Testis (tissue), 3 donors: ENCODE data around the gene GRK1. TPM values are rescaled to one million over a fixed set of nuclear protein-coding genes. Genes with fewer than 3 reads are reported as not detected.
"Not testable (repeated sequence)": the region's sequence is repeated elsewhere in the genome, so short reads cannot be mapped to it uniquely, and the experiment has no call there.

ENCODE experiments used
- DNase-seq: peaks from one replicate; pipeline ENCODE4 v3.0.0-alpha.2; 2019
- H3K27ac ChIP-seq, 2 donors: fragments of 200-600 bp; sonication (generic); one replicate each; pipeline ENCODE4 v1.5.1; 2019
- H3K27me3 ChIP-seq: fragments of 200-600 bp; sonication (generic); one replicate; pipeline ENCODE4 v1.5.1; 2019
- H3K36me3 ChIP-seq: fragments of 200-600 bp; sonication (generic); one replicate; pipeline ENCODE4 v1.5.1; 2017; ENCODE audit warnings: low read depth; ENCODE audit errors: missing control alignments
- H3K4me1 ChIP-seq: fragments of 200-600 bp; sonication (generic); one replicate; pipeline ENCODE4 v1.5.1; 2019
- H3K4me3 ChIP-seq, 2 donors: fragments of 200-600 bp; sonication (generic); one replicate each; pipeline ENCODE4 v1.5.1; 2017 to 2019
- H3K9me3 ChIP-seq: fragments of 200-600 bp; sonication (generic); one replicate; pipeline ENCODE4 v1.5.1; 2017
- POLR2A ChIP-seq: fragments of 450-650 bp; IDR thresholded peaks from one replicate; pipeline ENCODE4 v1.6.1; 2017; ENCODE audit warnings: antibody characterized with exemption, mild to moderate bottlenecking, moderate library complexity
- WGBS, 2 donors: methylation state at CpG; one replicate each; pipeline ENCODE4 v1.1.5; 2018; 5-methylcytosine and 5-hydroxymethylcytosine counted together
- intact Hi-C: fragments of 100-400 bp; cut with DNase I; formaldehyde crosslinking; loops from one replicate; pipeline ENCODE4 v1.15.1; 2023; ENCODE audit warnings: low total_unique reads
- polyA plus RNA-seq: library from polyadenylated mRNA; stranded (reverse); fragments of 350-450 nt; fragmentation: Illumina TruSeq; extraction: RNeasy Lipid Tissue Mini Kit (QIAGEN cat#74804); gene quantifications from one replicate; pipeline ENCODE4 v1.2.3, GENCODE V29; 2014; ENCODE audit warnings: low read depth, low replicate concordance; ENCODE audit not compliant: insufficient read depth
- total RNA-seq, 2 donors: library from RNA; depleted of rRNA; stranded (reverse); fragments of >200 nt; gene quantifications; one replicate each; pipeline ENCODE4 v1.2.3, GENCODE V29; 2016
- TF ChIP-seq, protein P1 (sequence below), 3 experiments: fragments of 450-650 bp in 2 of 3; fragments of 200-600 bp in 1 of 3; sonication (generic) in 1 of 3; IDR thresholded peaks; one replicate each; pipeline ENCODE4 v1.5.1; 2016 to 2019; ENCODE audit warnings: antibody characterized with exemption in 3 of 3, mild to moderate bottlenecking in 2 of 3, moderate library complexity in 1 of 3

Gene GRK1
- total and polyA plus RNA-seq, 3 donors from 2014 or later: 0.55 to 2.1 (median 0.87) TPM

DNA sequence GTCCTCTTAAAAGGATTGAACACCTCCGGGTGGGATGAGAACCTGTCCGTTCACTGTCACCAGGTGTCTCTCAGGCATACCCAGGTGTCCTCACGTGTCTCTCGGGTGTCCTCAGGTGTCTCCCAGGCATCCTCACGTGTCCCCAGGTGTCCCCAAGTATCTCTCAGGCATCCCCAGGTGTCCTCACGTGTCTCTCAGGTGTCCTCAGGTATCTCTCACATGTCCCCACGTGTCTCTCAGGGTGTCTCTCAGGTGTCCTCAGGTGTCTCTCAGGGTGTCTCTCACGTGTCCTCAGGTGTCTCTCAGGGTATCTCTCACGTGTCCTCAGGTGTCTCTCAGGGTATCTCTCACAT, 42.8 kb upstream of the GRK1 start:
- no peaks in the 10 kb centered on the region for H3K4me1 ChIP-seq
- WGBS, 2 donors: 90 to 91% methylated on average over 8 to 9 of the region's 9 CpGs
- no peak overlapping the region for H3K27ac ChIP-seq
- H3K27me3 ChIP-seq: no peaks in the 10 kb centered on the region
- TF ChIP-seq POLR2A: no peak
- TF ChIP-seq, protein P1, sequence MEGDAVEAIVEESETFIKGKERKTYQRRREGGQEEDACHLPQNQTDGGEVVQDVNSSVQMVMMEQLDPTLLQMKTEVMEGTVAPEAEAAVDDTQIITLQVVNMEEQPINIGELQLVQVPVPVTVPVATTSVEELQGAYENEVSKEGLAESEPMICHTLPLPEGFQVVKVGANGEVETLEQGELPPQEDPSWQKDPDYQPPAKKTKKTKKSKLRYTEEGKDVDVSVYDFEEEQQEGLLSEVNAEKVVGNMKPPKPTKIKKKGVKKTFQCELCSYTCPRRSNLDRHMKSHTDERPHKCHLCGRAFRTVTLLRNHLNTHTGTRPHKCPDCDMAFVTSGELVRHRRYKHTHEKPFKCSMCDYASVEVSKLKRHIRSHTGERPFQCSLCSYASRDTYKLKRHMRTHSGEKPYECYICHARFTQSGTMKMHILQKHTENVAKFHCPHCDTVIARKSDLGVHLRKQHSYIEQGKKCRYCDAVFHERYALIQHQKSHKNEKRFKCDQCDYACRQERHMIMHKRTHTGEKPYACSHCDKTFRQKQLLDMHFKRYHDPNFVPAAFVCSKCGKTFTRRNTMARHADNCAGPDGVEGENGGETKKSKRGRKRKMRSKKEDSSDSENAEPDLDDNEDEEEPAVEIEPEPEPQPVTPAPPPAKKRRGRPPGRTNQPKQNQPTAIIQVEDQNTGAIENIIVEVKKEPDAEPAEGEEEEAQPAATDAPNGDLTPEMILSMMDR (IDR thresholded peaks at IDR 0.05): no peak
- no peak overlapping the region for H3K4me3 ChIP-seq
- no peak for DNase-seq
- H3K9me3 ChIP-seq: no peaks in the 10 kb centered on the region
- intact Hi-C loops: no loop called here
- no peaks in the 10 kb centered on the region for H3K36me3 ChIP-seq

DNA sequence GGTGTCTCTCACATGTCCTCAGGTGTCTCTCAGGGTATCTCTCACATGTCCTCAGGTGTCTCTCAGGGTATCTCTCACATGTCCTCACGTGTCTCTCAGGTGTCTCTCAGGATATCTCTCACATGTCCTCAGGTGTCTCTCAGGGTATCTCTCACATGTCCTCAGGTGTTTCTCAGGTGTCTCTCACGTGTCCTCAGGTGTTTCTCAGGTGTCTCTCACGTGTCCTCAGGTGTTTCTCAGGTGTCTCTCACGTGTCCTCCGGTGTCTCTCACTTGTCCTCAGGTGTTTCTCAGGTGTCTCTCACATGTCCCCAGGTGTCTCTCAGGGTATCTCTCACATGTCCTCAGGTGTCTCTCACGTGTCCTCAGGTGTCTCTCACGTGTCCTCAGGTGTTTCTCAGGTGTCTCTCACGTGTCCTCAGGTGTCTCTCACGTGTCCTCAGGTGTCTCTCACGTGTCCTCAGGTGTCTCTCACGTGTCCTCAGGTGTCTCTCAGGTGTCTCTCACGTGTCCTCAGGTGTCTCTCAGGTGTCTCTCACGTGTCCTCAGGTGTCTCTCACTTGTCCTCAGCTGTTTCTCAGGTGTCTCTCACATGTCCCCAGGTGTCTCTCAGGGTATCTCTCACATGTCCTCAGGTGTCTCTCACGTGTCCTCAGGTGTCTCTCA, 42.2 kb upstream of the GRK1 start:
- H3K4me3 ChIP-seq, H3K27ac ChIP-seq, H3K9me3 ChIP-seq, DNase-seq, H3K27me3 ChIP-seq, H3K4me1 ChIP-seq, H3K36me3 ChIP-seq, intact Hi-C loops: not testable (repeated sequence)
- WGBS, 2 donors: 88 to 90% methylated on average over 14 of the region's 14 CpGs

DNA sequence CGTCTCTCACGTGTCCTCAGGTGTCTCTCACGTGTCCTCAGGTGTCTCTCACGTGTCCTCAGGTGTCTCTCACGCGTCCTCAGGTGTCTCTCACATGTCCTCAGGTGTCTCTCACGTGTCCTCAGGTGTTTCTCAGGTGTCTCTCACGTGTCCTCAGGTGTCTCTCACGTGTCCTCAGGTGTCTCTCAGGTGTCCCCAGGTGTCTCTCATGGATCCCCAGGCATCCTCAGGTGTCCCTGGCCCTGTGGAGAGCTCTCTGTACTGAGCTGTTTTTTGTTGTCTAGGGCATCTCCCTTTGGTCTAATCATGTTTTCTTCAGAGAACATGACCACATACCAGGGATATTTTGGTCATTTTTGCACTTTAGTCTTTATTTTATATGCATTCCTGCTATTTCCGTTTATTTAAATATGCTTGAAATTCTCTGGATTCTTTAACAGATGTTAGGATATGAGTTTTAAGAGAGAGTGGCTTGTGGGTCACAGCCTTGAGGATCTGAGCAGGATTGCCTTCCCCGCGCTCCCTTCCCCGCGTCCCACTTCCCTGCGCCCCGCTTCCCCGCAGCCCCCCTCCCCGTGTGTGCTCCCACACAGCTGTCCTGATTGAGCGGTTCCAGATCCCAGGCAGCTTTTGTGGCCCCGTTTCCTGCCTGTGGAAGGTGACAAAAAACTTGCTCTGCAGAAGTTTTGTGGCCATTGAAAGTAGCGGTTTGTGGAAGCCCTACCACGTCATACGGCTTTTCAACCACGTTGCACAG, 40.9 kb upstream of the GRK1 start:
- H3K27ac ChIP-seq: no peak overlapping the region
- no peaks in the 10 kb centered on the region for H3K27me3 ChIP-seq
- no peak for DNase-seq
- 81 to 82% methylated on average over 24 of the region's 24 CpGs for WGBS, 2 donors
- H3K36me3 ChIP-seq: no peaks in the 10 kb centered on the region
- H3K9me3 ChIP-seq: no peaks in the 10 kb centered on the region
- no peak overlapping the region for H3K4me3 ChIP-seq
- TF ChIP-seq, protein P1 (IDR thresholded peaks at IDR 0.05): no peak
- no peak for TF ChIP-seq POLR2A
- no peaks in the 10 kb centered on the region for H3K4me1 ChIP-seq
- intact Hi-C loops: no loop called here

DNA sequence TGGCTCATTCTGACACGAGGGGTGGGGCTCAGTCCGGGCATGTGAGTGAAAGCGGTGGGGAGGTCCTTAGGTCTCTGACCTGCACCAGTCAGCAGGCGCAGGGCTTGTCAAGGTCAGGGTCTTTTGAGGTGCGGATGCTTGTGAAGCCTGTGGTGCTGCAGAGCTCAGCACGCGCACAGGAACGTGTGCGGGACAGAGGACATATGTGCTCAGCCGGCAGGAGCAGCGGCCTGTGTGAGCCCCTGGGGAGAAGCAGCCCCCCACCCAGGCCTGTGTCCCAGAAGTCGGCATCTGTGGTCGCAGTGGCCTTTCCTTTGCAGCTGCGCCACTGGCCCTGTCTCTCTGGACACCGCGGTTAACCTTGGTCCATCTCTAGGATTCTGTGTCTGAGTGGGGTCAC, 39.9 kb upstream of the GRK1 start:
- intact Hi-C loops: no loop called here
- H3K27me3 ChIP-seq: no peaks in the 10 kb centered on the region
- DNase-seq: no peak
- H3K4me3 ChIP-seq: no peak overlapping the region
- H3K27ac ChIP-seq: no peak overlapping the region
- 88 to 90% methylated on average over 16 of the region's 16 CpGs for WGBS, 2 donors
- H3K4me1 ChIP-seq: no peaks in the 10 kb centered on the region
- TF ChIP-seq POLR2A: no peak
- TF ChIP-seq, protein P1 (IDR thresholded peaks at IDR 0.05): no peak
- no peaks in the 10 kb centered on the region for H3K36me3 ChIP-seq
- no peaks in the 10 kb centered on the region for H3K9me3 ChIP-seq

GRCh38 chr13:113628291-113629270, 38.4 kb upstream of the GRK1 start:
- Histone ChIP-seq H3K27me3 (no peaks in the 10 kb centered on the region), H3K27ac (no peak overlapping the region), H3K36me3 (no peaks in the 10 kb centered on the region), H3K4me1 (no peaks in the 10 kb centered on the region), H3K4me3 (no peak overlapping the region), H3K9me3 (no peaks in the 10 kb centered on the region)
- no peak for DNase-seq
- 87 to 91% methylated on average over 19 to 30 of the region's 30 CpGs for WGBS, 2 donors
- TF ChIP-seq POLR2A: no peak
- TF ChIP-seq, protein P1 (IDR thresholded peaks at IDR 0.05): no peak
- intact Hi-C loops: no loop called here
